Left colon (tissue), 2 donors: ENCODE measurements around the gene TAP1. TPM values are rescaled to one million over a fixed set of nuclear protein-coding genes. Genes with fewer than 3 reads are reported as not detected.
"Not testable (repeated sequence)": the region's sequence is repeated elsewhere in the genome, so short reads cannot be mapped to it uniquely, and the experiment has no call there.

Experiments used
- ATAC-seq: fragments of 200-7000 bp; cut with Tn5 transposase; one replicate; pipeline ENCODE4 v1.9.1; 2020; ENCODE audit warnings: mild to moderate bottlenecking, moderate library complexity
- DNase-seq, 2 donors: peaks; one replicate each; pipeline ENCODE4 v3.0.0-alpha.2; 2020
- intact Hi-C, 2 donors: fragments of 100-400 bp; cut with DNase I in 1 of 2; cut with micrococcal nuclease in 1 of 2; formaldehyde crosslinking; loops; one replicate each; pipeline versions ENCODE4 v1.11.2 to v1.14.0; 2022; cut with DNase I, micrococcal nuclease
- total RNA-seq, 2 donors: library from RNA; stranded (reverse); fragmentation: NEBNext Ultra II Directional; extraction: Animal tissue kit (Norgen Biotek cat#: 25700); gene quantifications; one replicate each; pipeline ENCODE4 v1.2.1, GENCODE V29; 2021
- donor health status: DM: no; HTN: no; CAD: no.
- donor health status: DM: yes; HTN: yes; CAD: no.

TAP1 gene
- total RNA-seq, 2 donors from 2014 or later: 73.5 to 118 TPM

DNA sequence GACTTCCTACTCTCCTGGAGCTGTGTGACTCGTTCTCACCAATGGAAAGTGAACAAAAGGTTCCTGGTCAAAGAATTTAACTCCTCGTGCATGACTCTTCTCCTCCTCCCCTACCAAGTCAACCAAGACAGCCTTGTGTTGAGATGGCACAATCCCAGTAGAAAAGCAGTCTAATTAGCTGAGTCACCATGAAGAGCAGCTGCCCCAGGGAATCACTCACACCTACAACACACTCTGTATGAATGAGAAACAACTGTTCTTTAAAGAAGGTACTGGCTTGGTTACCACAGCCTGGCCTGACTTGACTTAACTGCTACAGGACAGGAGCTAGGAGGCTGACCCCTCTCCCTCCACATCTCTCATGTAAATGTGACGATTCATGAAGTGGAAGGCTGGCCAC, 33.8 kb downstream of the TAP1 start:
- no peak for DNase-seq
- ATAC-seq: no peak
- intact Hi-C loops: no loop called here

- intact Hi-C loops: no loop called here
These were observed 34.6 kb downstream of the TAP1 start for GRCh38 chr6:32818867-32819266.

DNA sequence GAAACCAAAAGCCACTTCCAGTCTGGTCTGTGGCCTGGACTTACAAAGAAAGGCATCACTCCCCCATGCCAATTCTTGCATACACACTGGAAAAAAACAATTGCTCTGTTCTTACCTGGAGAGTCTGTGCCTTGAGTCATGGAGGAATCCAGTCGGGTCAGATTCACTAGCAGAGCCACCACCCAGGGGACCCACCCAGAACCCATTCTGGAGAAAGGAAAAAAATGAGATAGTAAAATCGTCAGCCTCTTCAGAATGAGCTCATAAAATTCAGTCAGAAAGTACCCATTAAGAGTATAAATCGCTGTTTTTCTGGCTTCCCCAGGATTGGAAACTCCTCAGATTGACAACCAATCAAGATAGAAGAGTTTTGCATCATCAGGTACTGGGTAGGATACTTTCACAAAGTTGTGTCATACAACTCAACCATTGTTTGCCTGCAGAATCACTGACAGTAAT, 36.7 kb downstream of the TAP1 start, which contains the start of gene HLA-DOB:
TSS of gene HLA-DOB (minus strand) at position 257 of the 459 bp plus-strand sequence. CDS start at position 206, 51 bp downstream.
- ATAC-seq (peak; percentile 93), DNase-seq (no peak)
- intact Hi-C loops: no loop called here

More at GRCh38 chr6:32818867-32819266, 34.6 kb downstream of the TAP1 start:
- DNase-seq (no peak), ATAC-seq (no peak)

DNA sequence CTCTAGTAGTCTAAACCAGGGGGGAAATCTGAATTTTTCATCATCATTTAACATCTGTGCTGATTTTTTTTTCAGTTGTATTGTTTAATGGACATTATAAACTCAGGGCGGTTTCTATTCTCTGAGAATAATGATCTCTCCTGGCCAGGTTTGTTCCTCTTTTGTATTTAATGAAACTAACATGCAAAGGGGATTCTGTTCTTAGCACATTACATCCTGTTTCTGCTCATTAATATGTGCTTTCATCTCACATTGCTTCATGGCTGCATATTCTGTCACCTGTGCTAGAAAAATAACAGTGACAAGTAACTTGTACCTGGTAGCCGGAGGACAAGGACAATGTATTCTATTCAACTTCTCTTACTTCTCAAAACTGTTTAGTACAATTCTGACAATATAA, 37.5 kb downstream of the TAP1 start:
- ATAC-seq (no peak), DNase-seq (no peak)
- intact Hi-C loops: no loop called here

DNA sequence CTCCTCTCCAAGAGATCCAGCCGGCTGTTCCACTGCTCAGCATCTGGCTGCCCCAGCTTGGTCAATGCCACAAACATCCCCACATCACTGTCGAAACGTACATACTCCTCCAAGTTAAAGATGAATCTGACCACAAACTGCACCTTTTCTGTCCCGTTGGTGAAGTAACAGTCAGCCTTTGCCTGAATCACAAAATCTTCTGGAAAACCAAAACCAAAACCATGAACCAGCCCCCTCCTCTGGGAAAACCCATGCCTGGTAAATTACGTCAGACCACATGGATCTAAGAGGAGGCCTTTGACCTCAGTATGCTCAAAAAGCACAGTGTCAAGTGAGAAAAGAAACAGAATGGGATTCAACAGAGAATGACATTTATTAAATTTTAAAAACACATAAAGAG, 38.4 kb downstream of the TAP1 start:
- intact Hi-C loops: no loop called here
- ATAC-seq: no peak
- no peak for DNase-seq

DNA sequence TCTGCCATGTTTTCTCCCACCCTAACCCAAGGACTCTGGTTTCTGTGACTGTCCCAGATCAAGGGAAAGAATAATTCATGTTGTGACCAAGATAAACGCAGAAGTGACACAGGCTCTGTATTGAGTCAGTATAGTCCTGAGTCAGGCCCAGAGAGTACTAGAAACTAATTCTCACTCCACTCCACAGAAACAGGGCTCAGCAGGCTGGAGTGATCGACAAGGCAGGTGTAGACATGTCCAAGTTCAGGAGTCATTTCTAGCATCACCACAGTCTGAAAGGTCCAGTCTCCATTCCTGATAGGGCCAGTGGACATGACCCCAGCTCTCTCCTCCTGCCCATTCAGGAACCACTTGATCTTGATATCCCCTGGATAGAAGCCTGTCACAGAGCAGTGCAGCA, 39.4 kb downstream of the TAP1 start:
- DNase-seq (no peak), ATAC-seq (no peak)
- intact Hi-C loops: no loop called here

DNA sequence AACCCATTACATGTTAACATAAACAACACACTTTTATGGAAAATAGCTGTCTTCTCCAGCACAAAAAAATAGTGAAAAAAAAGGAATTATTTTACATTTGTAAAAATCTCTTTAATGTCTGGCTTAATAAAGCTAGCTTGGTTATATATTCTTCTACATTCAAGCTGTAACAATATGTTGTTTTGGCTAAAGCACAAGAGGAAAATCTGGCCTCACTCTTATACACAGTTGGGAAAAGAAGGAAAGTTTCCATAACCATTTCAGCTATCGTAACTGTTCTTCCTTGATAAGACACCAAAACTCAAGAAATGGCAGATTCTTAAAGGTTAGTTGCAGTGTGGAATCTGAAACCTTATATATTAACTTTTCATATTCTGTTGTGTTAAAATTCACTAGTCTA, 44.3 kb downstream of the TAP1 start:
- DNase-seq: no peak
- no peak for ATAC-seq
- intact Hi-C loops: no loop called here

GRCh38 chr6:32807020-32807580, 46.4 kb downstream of the TAP1 start:
- no peak for ATAC-seq
- intact Hi-C loops: no loop called here
- no peak for DNase-seq

DNA sequence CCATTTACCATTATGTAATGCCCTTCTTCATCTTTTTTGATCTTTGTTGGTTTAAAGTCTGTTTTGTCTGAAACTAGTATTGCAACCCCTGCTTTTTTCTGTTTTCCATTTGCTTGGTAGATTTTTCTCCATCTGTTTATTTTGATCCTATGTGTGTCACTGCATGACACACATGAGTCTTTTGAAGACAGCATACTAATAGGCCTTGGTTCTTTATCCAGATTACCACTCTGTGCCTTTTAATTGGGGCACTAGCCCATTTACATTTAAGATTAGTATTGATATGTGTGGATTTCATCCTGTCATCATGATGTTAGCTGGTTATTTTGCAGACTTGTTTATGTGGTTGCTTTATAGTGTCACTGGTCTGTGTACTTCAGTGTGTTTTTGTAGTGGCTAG, 48.1 kb downstream of the TAP1 start:
- DNase-seq, intact Hi-C loops, ATAC-seq: not testable (repeated sequence)

- DNase-seq: no peak
- intact Hi-C loops: no loop called here
- ATAC-seq: no peak
These were observed 50.1 kb downstream of the TAP1 start for GRCh38 chr6:32803416-32803815.

DNA sequence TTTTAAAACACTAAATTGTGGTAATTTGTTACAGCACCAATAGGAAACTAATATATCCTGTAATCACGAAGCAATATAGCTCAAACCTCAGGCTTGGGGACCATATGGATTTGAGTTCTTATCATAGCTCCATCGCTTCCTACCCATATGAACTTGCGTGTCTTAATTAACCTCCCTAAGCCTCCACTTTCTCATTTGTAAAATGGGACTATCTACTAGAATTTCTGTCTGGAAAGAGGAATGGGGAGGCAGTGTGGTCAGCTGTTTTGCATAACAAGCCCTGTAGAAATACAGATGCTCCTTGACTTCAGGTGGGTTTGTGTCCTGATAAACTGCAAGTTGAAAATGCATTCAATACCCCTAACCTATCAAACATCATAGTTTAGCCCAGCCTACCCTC, 53.8 kb downstream of the TAP1 start:
- no peak for ATAC-seq

DNA sequence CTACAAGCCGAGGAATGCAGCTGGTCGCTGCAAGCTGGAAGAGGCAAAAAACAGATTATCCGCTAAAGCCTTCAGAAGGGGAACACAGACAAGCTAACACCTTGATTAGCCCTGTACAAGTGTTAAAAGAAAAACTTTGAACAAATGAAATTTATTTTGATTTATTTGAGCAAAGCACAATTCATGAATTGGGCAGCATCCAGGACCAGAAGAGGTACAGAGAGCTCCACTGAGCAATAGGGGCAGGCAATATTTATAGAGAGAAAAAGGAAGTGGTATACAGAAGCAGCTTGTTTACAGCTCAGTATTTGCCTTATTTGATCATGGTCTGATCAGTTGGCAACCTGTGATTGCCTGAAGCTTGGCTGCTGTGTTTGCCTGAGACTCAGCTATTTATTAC, 54.3 kb downstream of the TAP1 start:
- intact Hi-C loops: loop anchor here in 1 of 2 donors (10.0 kb wide), 1 partner anchor 384 kb away; no protein-coding TSS in a partner anchor

More for the DNA sequence above, 53.8 kb downstream of the TAP1 start:
- intact Hi-C loops: loop anchor here in 1 of 2 donors (10.0 kb wide), 1 partner anchor 385 kb away; no protein-coding TSS in a partner anchor
- no peak for DNase-seq

GRCh38 chr6:32796848-32797776, 56.4 kb downstream of the TAP1 start:
- DNase-seq (peak; percentile 36 to 84), ATAC-seq (peak; percentile 63)
- intact Hi-C loops: loop anchor here (2.0 to 10.0 kb wide), 2 partner anchors 380 to 382 kb away; no protein-coding TSS in a partner anchor

More for the DNA sequence above, 54.3 kb downstream of the TAP1 start:
- ATAC-seq (no peak), DNase-seq (no peak)

Other genes with a start within 250 kb of the TAP1 start
- 10 to 100 TPM in 1 of 2 donors, 1 to 10 TPM in 1; 5.1 to 45.0 TPM for gene HLA-DQA1, start 216.3 kb downstream of the TAP1 start, total RNA-seq
- gene HLA-DQB1, start 187.0 kb downstream of the TAP1 start, total RNA-seq: 10 to 100 TPM in 1 of 2 donors, 1 to 10 TPM in 1; 6.6 to 39.3 TPM
- 1 to 10 TPM in 1 of 2 donors, not detected in 1; 1.2 TPM for gene HLA-DQA2, start 112.3 kb downstream of the TAP1 start, total RNA-seq
- gene HLA-DQB2, start 90.2 kb downstream of the TAP1 start, total RNA-seq: under 1 TPM; 0.58 to 0.95 TPM
- gene HLA-DOB, start 36.7 kb downstream of the TAP1 start, total RNA-seq: 1 to 10 TPM in 1 of 2 donors, under 1 TPM in 1; 0.64 to 1.7 TPM
- 100 to 1,000 TPM in 1 of 2 donors, 10 to 100 TPM in 1; 38.9 to 109 TPM for gene TAP2, start 15.0 kb downstream of the TAP1 start, total RNA-seq
- gene PSMB8, start 9.7 kb downstream of the TAP1 start, total RNA-seq: 100 to 1,000 TPM; 110 to 168 TPM
- 10 to 100 TPM; 26.3 to 72.2 TPM for gene PSMB9, start 488 bp upstream of the TAP1 start, total RNA-seq
- 10 to 100 TPM in 1 of 2 donors, 1 to 10 TPM in 1; 4.0 to 21.3 TPM for gene HLA-DMB, start 87.3 kb upstream of the TAP1 start, total RNA-seq
- gene HLA-DMA, start 99.4 kb upstream of the TAP1 start, total RNA-seq: 10 to 100 TPM; 11.8 to 22.1 TPM
- gene BRD2, start 114.9 kb upstream of the TAP1 start, total RNA-seq: 100 to 1,000 TPM; 128 TPM
- 1 to 10 TPM in 1 of 2 donors, under 1 TPM in 1; 0.92 to 4.7 TPM for gene HLA-DOA, start 155.9 kb upstream of the TAP1 start, total RNA-seq
- gene HLA-DPA1, start 219.9 kb upstream of the TAP1 start, total RNA-seq: 100 to 1,000 TPM in 1 of 2 donors, 10 to 100 TPM in 1; 14.8 to 103 TPM
- gene HLA-DPB1, start 222.3 kb upstream of the TAP1 start, total RNA-seq: 10 to 100 TPM; 15.1 to 65.5 TPM